ENCODE measurements around the gene CORO1C.
A peak's percentile ranks its signal among the peaks of the same experiment; 100 is the strongest.

CORO1C gene

DNA sequence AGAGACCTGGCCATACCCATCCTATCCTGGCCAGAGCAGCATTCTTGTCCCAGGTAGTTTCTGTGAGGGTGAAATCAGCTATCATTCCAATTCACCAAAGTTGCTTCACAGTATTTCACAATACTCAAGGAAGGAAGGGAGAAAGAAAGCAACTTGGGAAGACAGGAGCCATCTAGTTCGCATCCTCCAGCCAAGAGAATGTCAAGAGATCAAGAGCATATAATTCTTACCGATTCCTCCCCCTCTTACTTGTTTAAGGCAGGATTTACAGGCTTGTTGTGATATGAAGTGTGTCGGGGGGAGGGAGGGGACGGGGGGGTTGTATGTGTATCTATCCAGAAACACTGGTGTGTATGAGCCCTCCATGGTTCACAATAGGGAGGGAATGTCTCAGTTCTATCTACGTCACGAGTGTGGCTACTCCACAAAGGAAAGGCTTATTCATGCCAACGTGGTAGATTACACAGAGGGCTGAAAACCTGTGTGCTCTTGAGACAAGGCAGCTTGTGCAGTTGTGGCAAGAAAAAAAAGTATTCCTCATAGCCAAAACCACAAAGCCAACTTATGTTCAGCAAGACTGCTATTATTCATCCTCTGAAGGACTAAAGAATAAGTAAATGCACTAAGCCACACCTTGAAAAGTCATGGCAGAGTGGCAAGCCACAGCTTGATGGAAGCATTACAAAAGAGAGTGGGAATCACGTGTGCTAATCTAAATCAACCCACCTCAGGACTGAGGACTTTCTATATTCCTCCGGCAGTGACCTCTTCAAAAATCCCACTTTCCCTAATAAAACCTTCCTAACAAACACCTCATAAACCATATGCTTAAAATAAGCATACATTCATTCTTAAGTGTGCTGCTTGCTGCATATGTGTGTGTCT lies 35.0 kb downstream of the CORO1C start:
- no peak for DNase-seq (ENCODE audit: low read depth in 2 of 2)

DNA sequence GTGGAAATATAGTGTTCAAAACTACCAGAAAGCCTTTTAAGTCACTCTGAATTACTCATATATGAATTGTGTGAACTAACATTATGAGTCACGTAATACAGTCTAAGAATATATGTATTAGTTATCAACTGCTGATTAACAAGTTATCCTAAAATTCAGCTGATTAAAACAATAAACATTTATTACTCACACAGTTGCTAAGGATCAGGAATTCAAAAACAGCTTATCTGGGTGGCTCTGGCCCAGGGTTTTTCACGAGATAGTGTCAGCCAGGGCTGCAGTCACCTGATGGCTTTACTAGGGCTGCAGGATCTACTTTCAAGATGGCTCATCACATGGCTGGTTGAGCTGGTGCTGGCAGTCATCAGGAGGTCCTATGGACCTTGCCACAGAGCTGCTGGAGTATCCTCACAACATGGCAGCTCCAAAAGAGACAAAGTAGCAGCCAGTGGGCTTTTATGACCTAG lies 36.5 kb downstream of the CORO1C start:
- no peak for DNase-seq (ENCODE audit: low read depth in 2 of 2)

DNA sequence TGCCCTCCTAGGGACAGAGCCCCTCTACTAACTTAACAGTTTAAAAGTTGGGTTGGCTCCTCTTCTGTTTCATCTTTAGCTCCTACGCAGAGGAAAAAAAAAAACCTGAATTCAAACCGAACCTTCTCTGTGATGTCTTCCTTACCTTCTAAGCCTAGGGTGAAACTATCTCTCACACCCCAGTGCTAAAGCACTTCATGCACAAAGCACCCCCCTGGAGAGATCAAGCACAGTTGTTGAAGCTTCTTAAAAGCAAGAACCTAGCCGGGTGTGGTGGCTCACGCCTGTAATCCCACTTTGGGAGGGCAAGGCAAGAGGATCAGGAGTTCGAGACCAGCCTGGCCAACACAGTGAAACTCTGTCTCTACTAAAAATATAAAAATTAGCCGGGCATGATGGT lies 37.6 kb downstream of the CORO1C start:
- DNase-seq (ENCODE audit: low read depth in 2 of 2) = no peak

DNA sequence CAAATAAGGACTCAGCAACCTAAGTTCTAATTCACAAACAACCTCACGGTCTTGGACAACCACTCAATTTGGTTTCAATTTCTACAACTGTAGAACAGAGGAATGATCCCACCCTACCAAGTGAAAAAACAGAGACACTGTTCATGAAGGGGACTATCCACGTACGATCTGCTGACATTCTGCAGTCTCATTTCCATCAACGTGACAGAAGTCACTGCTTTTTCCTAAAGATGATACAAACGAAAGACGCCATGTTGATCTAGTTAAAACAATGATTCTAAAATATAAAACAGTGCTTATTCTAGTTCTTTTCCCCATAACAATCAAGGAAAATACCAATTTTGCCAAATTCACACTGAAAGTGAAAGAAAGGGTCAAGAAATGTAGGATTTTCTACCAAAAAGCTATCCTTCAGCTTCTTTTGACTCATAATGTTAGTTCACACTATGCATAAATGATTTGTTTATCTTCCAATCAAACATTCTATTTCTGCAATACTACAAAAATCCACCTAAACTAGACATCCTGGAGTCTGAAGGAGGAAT lies 38.1 kb downstream of the CORO1C start:
- no peak for DNase-seq (ENCODE audit: low read depth in 2 of 2)

DNA sequence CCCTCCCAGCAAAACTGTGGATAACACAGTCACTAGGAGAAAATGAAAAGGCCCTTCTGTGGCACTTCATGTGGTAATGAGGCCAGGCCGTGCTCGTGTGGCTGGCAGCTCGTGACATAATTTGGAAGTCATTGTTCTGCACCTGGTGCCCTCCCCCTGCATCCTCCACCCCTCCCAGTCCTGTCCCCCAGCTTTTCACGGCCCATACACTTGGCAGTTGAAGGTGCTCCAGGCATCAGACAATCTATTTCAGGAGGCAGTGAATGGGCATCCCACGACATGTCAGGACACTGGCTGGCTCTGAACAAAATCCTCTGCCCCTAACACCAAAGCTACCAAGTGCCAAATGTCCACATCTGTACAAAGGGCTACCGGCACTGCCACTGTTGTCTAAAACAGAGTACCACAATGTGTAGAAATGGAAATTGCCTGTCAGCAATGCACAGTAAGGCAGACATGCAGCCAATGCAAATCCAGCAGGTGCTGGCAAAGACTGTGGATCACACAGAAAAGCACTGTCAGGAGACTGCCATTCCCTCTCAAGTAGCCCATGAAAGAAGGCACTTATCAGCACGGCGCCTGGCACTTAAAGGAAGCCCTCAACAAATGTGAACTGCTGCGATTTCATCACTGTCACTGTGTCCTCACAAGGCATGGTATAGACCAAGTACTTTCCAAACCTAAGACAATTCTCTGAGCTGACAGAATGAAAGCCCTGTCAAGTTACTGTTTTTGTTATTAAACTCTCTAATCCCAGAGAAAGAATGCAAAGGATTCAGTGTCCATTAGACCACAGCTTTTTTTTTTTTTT lies 39.1 kb downstream of the CORO1C start:
- no peak for DNase-seq (ENCODE audit: low read depth in 2 of 2)

DNA sequence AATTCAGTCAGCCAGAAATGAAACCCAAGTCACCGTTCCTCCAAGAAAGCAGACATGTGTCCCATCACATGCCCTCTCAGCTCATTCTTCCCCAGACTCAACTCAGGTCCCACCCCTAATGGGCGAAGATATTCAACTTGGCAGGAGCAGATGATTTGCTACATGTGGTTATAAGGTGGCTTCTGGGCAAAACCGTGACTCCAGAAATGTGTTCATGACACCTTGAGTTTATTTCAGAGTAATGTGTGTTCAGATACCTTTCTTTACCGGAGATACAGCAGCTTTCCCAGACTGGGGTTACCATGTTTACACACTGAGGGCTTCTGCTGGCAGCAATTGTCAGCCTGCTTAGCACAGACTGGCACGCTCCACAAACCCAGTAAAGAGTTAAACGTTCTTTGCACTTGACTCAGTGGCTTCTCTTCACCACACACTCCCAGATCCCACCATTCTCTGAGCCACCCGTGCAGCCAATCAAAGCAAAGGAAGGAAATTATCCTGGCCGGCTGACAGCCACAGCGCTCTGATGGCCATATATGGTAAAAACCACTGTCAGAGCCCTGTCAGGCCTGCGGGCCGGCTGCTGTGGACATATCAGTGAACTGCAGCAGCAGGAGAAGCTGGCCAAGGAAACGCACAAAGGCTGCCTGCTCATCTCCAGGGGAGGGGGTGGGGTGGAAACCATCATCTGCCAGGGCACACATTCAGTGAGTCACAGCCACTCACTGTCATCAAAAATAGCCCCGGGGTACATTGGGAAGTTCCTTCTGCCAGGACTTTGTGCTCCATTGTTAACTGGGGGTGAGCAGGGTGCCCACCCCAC lies 39.9 kb downstream of the CORO1C start:
- DNase-seq (ENCODE audit: low read depth in 2 of 2) = peak; percentile 30 to 53

DNA sequence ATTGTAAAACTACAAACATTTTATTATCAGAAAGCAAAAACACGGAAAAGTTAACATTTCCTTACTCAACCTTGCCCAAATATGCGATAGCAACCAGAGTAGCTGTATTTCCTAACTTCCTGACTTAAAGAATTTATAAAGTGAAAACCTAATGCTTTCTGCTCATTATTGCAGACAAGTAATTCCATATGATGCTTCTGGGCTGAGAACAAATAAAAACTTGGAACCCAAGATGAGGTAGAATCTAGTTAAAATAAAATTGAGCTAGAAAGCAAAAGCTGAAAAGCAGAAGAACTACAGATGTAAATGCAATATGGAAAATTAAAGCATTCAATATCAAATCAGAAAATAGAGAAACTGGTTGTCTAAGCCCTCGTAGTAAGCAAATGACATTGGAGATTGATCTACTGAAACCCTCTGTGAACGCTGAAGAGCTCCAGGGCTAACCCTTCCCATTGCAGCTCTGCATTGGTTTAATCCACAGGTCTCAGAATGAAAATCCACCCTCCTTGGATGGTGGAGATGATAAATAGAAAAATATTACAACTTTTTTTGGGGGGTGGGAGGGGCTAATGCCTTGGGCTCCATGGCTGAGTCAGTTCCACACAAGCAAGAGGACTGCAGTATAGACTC lies 40.7 kb downstream of the CORO1C start:
- no peak for DNase-seq (ENCODE audit: low read depth in 2 of 2)

DNA sequence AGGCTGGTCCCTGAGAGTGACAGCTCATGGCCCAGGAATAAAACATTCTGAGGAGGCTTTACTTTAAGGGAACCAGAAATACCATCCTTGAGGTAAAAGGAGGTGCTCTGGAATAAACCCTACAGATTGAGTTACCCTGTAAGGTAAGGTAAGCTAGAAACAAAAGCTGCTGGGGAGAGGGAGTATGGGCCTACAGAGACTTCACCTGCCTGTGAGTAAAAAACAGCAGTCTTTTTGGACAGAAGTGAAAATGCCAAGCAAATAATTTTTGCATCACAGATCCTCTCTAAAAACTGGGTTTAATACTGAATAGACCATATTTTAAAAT lies 41.2 kb downstream of the CORO1C start:
- DNase-seq (ENCODE audit: low read depth in 2 of 2) = no peak

DNA sequence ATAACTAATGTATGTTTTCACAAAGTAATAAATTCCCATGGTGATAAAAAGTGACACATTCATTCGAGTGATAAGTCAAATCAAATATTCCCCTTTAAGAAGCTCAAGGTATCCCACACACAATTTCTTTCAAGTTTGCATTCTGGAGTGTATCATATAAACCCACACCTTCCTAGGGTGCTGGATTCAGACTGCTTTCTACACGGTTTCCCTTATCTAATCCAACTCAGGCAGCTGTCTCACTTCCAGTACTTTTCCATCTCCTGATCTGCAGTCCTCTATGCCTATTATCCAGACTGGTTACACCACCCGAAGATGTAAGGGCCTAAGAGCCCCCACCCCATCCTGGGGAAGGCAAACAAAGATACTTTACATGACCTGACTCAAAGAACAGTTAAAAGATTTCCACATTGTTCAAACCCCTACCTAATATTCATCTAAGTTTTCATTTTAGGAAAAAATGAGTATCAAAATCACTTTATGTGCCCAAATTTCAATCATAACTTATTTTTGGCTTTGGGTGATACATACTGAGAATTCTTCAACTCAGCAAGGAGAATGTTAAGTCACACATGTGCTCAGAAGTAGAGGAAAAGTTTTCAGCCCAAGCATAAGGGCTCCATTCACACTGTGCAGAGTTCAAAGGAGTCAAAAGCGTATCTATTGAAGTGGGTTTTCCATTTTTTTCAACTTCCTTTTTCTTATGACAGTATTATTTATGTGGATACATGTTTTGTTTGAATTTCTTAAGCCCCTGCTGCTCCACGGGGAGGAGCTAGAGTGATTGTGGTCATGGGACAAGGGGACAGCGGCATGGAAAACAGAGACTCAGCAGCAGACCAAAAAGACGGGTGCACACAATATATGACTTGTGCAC lies 41.8 kb downstream of the CORO1C start:
- DNase-seq (ENCODE audit: low read depth in 2 of 2) = no peak

DNA sequence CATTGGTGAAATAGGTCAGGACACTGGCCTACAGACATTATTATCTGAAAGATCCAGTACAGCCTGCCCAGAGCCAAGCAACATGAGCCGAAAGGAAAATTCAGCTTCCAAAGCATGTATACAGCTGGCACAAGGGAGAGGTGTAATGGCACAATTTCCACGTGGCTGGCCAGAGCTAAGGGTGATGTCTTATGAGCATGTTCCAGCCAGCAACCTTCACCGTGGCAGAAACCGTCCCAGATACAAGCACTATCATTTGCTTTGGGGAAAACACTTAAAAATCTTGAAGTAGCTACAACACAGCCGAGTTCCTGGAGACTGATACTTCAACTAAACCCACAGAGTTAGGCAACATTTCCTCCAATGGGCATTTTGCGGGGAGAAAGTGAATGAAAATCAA lies 44.5 kb downstream of the CORO1C start:
- DNase-seq (ENCODE audit: low read depth in 2 of 2) = no peak

DNA sequence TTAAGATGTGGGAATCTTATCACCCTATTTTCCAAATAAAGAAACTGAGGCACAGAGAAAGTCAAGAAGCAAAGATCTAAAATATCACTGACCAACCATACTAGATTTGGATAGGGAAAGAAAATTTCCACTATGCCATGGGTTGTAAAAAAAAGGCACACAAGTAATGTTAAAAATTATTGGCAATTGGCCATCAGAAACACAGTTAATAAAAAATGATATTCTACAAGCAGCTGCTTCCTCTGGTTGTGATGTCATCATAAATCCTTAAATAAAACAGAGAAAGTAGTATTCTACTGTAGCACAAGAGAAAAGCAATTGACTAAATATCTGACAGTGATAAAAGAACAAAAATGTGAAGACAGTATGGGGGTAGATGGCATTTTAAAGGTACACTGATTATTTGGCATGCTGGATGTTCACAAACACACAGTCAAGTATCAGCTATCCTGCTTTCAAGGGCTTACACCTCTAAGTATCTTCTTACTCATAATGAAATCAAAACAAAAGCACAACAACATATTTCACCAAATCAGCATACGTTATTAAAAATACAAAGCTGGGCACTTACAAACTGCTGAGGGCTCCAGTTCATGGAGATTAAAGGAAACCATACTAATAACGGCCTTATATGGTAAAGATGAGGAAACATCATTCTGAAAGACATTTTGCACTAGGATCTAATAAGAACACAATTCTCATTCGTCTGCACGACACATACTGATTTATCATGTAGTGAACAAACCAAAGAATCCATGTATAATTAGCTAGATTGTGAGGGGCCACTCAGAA lies 45.7 kb downstream of the CORO1C start:
- no peak for DNase-seq (ENCODE audit: low read depth in 2 of 2)

DNA sequence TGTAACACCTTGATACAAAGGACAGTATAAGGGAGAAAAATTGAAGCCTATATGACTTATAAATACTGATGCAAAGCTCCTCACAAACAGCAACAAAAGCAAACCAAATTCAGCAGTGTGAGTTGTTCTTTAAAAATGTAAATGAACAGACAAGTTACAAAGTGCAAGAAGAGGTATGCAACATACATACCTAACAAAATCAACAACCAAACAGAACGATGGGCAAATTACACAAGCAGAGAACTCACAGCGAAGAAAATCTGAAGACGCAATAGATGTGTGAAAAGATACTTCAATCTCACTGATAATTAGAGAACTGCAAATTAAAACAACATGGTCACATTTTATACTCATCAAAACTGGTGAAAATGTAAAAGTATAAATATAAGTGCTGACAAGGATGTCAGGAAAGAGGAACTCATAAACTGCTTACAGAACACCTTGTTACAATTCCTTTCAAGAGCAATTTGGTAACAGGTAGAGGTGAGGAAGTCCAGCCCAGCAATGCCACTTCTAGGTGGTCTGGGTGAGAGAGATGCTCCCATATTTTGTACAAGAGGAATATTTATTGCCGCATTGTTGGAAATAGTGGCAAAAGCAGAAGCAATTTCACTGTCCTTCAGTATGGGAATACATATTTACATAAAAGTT lies 47.3 kb downstream of the CORO1C start:
- DNase-seq (ENCODE audit: low read depth in 2 of 2) = no peak

DNA sequence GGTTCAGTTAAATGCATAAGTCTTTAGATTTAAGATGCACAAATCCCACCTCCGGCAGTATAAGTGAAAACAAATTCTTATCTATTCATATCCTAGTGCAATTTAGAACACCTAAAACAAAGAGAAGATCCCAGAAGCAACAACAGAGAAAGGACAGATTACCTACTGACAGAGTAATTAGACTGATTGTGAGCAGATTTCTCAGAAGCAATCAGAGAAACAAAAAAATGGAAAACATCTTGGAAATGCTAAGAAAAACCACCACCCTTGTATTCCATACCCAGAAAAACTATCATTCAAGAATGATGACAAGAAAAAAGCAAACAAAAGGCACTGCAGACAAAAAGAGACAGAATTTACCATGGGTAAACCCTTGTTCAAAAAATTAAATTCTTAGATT lies 50.0 kb downstream of the CORO1C start:
- no peak for DNase-seq (ENCODE audit: low read depth in 2 of 2)

DNA sequence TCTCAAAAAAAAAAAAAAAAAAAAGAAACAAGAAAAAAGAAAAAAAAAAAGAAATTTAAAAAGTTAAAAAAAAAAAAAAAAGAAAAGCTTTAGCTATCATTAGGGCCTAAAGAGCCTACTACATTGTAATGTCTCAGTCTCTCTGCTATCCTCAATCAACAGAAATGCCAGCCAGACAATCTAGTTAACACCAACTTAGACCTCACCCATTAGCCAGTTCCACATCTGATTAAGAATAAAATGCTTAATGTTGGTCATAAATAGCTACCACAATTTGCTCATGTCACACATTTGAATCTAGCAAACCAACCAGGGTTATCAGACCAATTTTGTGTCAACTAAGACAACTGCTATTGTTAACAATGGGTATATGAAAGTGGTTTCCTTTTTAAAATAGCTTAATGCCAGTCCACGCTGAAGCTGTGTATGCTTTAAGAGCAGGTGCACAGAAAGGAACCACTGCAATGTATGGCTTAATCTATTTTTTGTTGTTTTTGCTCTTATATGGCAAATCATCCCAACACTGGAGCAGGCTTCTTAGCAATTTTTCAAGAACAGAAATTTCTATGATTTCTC lies 52.1 kb downstream of the CORO1C start:
- no peak for DNase-seq (ENCODE audit: low read depth in 2 of 2)

DNA sequence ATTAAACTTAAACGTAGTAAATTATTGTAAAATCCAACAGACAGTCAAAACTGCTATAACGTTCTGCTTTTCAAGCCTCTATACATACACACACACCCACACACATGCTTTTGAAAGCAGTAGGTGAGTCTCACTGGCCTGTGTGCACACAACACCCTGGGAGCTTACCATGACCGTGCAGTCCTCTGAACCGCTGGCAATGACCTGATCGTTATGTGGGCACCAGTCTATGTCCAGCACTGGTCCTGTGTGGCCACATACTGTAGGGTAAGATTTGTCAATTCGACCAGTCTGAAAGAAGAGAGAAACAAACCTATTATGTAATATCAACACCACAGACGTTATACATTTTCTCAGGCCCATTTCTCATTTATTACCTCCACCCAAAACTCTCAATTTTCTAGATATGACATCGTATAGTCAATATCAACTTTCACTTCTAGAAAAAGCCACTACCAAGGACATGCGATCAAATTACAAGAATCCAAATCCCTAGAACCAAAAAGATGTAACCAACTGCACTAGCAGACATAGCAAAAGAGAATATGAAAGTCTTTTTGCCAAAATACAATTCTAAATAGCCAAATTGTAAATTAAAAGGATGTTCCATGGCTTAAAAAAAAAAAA lies 53.1 kb downstream of the CORO1C start:
- DNase-seq (ENCODE audit: low read depth in 2 of 2) = no peak

DNA sequence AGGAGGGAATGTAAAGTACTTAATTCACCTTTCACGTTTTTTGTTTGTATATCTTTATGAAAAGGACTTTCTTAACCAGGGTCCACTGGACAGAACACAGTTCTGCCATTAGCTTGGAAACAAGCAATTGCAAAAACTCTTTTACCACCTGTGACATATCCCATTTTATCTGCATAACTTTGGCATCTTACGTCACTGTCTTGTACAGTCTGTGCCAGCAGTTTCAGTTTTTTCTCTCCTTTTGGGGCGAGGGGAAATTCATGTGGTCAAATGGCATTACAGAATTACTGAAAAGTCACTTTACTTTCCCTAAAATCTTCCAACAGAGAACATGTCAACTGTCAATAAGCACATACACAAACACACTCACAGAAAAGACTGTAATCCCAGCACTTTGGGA lies 53.9 kb downstream of the CORO1C start:
- no peak for DNase-seq (ENCODE audit: low read depth in 2 of 2)

DNA sequence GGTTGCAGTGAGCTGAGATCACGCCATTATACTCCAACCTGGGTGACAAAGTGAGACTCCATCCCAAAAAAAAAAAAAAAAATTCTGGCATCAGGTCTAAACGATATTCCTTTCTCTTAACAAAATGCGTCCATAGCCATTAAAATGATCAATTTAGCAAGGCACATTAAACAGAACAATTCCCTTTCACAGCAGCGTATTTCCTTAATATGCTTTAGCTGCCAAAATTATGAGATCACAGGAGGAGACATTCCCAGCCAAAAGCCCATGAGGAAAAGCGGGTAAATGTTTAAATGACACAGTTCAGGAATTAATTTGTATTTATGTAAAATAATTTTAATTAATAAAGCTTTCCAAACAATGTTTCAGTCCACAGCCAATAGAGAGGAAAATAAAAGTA lies 54.6 kb downstream of the CORO1C start:
- no peak for DNase-seq (ENCODE audit: low read depth in 2 of 2)

DNA sequence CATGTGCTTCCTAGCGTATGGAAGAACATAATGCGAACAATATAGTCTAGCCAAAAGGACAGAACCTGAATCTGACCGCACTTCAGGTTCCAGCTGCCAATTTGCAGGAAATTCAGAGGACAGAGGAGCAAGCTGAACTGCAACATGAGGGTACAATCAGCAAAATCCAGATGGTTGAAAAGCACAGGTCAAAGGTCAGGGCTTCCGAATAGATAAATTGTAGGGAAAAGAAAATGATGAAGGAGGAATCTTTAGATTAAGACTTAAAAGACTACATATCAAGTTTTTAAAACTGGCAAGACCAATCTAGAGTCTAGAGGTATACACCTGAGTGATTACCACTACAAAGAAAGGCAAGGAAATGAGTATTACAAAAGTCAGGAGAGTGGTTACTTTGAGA lies 55.5 kb downstream of the CORO1C start:
- no peak for DNase-seq (ENCODE audit: low read depth in 2 of 2)
